Measurements from ENCODE around the gene BABAM2. TPM values are rescaled to one million over a fixed set of nuclear protein-coding genes. Genes with fewer than 3 reads are reported as not detected.
"Not testable (repeated sequence)": the region's sequence is repeated elsewhere in the genome, so short reads cannot be mapped to it uniquely, and the experiment has no call there.

Gene BABAM2
- total RNA-seq, 1 donor from 2014 or later = 35.3 TPM

DNA sequence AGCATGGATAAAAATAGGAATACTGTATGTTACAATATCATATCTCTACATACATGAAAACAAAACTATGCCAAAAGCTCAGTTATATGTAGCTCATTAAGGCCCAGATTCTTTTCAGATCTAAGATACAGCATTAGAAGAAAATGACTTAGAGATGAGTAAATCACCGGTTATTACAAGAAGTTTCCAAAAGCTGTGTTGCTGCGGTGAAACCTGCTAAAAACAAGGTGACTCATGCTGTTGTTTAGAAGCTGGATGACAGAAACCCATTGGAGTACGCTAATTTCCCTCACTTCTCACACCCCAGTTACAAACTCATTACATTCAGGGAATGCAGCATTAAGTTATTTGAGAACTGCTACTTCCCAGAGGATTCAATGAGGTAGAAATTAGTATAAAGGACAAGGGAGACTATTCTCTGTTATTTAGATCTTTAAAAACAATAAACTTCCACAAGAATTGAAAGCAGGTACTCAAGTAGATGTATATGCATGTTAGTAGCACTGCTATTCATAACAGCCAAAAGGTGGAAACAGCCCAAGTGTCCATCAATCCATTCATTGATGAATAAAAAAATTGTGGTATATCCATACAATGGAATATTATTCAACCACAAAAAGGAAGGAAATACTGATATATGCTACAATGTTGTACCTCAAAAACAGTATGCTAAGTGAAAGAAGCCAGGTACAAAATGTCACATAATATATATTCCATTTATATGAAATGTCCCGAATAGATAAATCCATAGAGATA, 32.9 kb upstream of the BABAM2 start:
- TF ChIP-seq, protein P1, sequence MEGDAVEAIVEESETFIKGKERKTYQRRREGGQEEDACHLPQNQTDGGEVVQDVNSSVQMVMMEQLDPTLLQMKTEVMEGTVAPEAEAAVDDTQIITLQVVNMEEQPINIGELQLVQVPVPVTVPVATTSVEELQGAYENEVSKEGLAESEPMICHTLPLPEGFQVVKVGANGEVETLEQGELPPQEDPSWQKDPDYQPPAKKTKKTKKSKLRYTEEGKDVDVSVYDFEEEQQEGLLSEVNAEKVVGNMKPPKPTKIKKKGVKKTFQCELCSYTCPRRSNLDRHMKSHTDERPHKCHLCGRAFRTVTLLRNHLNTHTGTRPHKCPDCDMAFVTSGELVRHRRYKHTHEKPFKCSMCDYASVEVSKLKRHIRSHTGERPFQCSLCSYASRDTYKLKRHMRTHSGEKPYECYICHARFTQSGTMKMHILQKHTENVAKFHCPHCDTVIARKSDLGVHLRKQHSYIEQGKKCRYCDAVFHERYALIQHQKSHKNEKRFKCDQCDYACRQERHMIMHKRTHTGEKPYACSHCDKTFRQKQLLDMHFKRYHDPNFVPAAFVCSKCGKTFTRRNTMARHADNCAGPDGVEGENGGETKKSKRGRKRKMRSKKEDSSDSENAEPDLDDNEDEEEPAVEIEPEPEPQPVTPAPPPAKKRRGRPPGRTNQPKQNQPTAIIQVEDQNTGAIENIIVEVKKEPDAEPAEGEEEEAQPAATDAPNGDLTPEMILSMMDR (IDR thresholded peaks at IDR 0.05; ENCODE audit: insufficient read depth, low read length, poor library complexity, severe bottlenecking) = no peak
- peak; percentile 35 for DNase-seq (ENCODE audit: low read depth)
- Histone ChIP-seq H3K4me3 (ENCODE audit: low read depth, low read length) (no peak overlapping the region), H3K27me3 (ENCODE audit: control insufficient read depth, insufficient read depth, low read length) (no peaks in the 10 kb centered on the region), H3K36me3 (ENCODE audit: control insufficient read depth, insufficient read depth, low read length) (no peaks in the 10 kb centered on the region)

DNA sequence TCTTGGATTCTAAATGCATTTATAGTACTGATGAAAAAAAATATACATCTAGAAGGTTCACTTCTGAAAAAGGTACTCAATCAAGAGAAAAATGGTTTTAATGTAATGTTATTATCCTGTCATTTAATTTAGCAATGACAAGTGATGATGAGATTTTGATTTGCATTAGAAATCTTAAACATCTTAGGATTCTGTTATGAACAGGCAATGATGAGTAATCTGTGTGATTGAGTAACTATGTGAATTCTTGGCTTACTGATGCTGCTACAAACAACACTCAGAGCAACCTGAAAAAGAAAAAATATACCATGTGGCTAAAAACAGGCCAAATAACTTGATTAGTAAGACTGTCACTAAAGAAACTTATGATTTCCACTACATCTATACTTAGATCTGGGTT, 30.4 kb upstream of the BABAM2 start:
- no peak overlapping the region for H3K4me3 ChIP-seq (ENCODE audit: low read depth, low read length)
- TF ChIP-seq, protein P1 (IDR thresholded peaks at IDR 0.05; ENCODE audit: insufficient read depth, low read length, poor library complexity, severe bottlenecking) = no peak
- peak; percentile 57 for DNase-seq (ENCODE audit: low read depth)
- H3K36me3 ChIP-seq (ENCODE audit: control insufficient read depth, insufficient read depth, low read length) = no peaks in the 10 kb centered on the region
- no peaks in the 10 kb centered on the region for H3K27me3 ChIP-seq (ENCODE audit: control insufficient read depth, insufficient read depth, low read length)

DNA sequence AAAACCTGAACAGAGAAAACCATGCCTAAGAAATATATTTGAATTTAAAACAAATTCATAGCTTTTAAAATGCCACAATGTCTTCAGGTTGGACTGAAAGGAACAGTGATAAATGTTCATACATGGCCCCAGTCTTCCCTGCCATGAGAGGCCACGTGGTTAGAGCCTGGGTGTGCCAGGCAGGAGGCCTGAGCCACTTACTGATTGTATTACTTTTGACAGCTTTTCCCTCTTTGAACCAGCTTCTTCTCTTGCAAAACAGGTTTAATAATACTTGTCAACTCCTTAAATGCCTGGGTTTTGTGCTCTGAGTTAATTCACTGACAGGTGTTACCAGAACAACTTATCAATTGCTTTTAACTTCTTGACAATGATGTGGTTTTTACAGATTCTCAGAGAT, 27.4 kb upstream of the BABAM2 start:
- TF ChIP-seq, protein P1 (IDR thresholded peaks at IDR 0.05; ENCODE audit: insufficient read depth, low read length, poor library complexity, severe bottlenecking) = no peak
- DNase-seq (ENCODE audit: low read depth) = no peak
- no peaks in the 10 kb centered on the region for H3K27me3 ChIP-seq (ENCODE audit: control insufficient read depth, insufficient read depth, low read length)
- H3K4me3 ChIP-seq (ENCODE audit: low read depth, low read length) = no peak overlapping the region
- no peaks in the 10 kb centered on the region for H3K36me3 ChIP-seq (ENCODE audit: control insufficient read depth, insufficient read depth, low read length)

DNA sequence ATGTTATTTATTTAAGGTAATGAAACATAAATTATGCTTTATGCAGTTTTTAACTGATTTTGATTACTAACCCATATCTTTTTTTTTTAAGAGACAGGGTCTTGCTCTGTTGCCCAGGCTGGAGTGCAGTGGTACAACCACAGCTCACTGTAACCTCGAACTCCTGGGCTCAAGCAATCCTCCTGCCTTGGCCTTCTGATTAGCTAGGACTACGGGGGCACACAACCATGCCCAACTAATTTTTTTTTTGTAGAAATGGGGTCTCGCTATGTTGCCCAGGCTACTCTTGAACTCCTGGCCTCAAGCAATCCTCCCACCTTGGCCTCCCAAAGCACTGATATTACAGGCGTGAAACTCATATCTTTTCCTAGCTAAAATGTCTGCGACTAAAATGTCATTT, 26.6 kb upstream of the BABAM2 start:
- H3K4me3 ChIP-seq (ENCODE audit: low read depth, low read length); H3K36me3 ChIP-seq (ENCODE audit: control insufficient read depth, insufficient read depth, low read length); DNase-seq (ENCODE audit: low read depth); H3K27me3 ChIP-seq (ENCODE audit: control insufficient read depth, insufficient read depth, low read length): not testable (repeated sequence)

DNA sequence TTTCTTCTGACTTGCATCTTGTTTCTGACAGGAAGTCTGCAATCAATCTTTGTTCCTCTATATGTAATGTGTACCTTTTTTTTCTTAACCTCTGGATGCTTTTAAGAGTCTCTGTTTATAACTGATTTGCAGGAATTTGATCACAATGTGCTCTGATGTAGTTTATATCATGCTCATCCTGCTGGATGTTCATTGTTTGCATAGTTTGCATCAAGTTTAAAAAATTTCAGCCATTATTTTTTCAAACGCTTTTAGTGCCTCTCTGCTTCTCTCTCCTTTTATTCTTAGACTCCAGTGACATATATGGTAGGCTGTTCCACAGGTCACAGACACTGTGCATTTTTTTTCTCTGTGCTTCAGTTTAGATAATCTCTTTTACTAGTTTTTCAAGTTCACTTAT, 24.3 kb upstream of the BABAM2 start:
- H3K27me3 ChIP-seq (ENCODE audit: control insufficient read depth, insufficient read depth, low read length) = no peaks in the 10 kb centered on the region
- H3K36me3 ChIP-seq (ENCODE audit: control insufficient read depth, insufficient read depth, low read length) = no peaks in the 10 kb centered on the region
- no peak for DNase-seq (ENCODE audit: low read depth)
- no peak overlapping the region for H3K4me3 ChIP-seq (ENCODE audit: low read depth, low read length)
- TF ChIP-seq, protein P1 (IDR thresholded peaks at IDR 0.05; ENCODE audit: insufficient read depth, low read length, poor library complexity, severe bottlenecking) = no peak

DNA sequence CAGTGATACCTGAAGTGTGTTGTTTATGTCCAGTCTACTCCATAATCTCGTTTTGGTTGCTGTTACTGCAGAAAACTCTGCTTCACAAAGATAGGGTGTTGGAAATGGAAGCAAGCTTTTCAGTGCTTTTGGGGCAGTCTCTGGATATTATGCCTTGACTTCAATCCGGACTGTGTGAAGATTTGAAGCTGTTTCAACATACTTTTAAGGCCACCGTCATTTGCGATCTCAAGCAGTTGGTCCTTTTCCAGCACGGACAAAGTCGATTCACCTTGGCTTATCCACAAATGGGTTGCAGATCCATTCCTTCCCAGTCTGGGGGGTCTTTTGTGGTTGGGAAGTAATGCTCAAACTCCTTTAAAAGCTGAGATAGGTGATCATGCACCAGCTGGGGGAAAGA, 20.8 kb upstream of the BABAM2 start:
- Histone ChIP-seq H3K4me3 (ENCODE audit: low read depth, low read length) (no peak overlapping the region), H3K36me3 (ENCODE audit: control insufficient read depth, insufficient read depth, low read length) (no peaks in the 10 kb centered on the region), H3K27me3 (ENCODE audit: control insufficient read depth, insufficient read depth, low read length) (no peaks in the 10 kb centered on the region)
- DNase-seq (ENCODE audit: low read depth) = no peak
- TF ChIP-seq, protein P1 (IDR thresholded peaks at IDR 0.05; ENCODE audit: insufficient read depth, low read length, poor library complexity, severe bottlenecking) = no peak
